B cell (primary cell): ENCODE results near the gene ZBTB24. TPM values are rescaled to one million over a fixed set of nuclear protein-coding genes. Genes with fewer than 3 reads are reported as not detected.

Experiments used
- ATAC-seq: fragments of 200-7000 bp; cut with Tn5 transposase; one replicate; pipeline ENCODE4 v1.10.0; 2021; ENCODE audit warnings: low read depth, mild to moderate bottlenecking, moderate number of reproducible peaks, moderate library complexity
- CTCF ChIA-PET: fragments of 350-600 bp; sonication (Branson Sonifier 250); formaldehyde crosslinking; loops from one replicate; lab custom pipeline; 2021; ENCODE audit warnings: antibody characterized with exemption, inconsistent platforms; lab: Charles Lee
- POLR2A ChIA-PET: fragments of 350-600 bp; sonication (Branson Sonifier 250); formaldehyde crosslinking; loops from one replicate; lab custom pipeline; 2021; ENCODE audit warnings: antibody characterized with exemption; lab: Charles Lee
- DNase-seq: peaks from one replicate; pipeline ENCODE4 v3.0.0; 2013
- H2AFZ ChIP-seq: 2 replicates; pipeline ENCODE4 v1.6.1; 2012; ENCODE audit warnings: mild to moderate bottlenecking, low read depth, low read length; ENCODE audit not compliant: insufficient read depth, poor library complexity, severe bottlenecking
- H3K27ac ChIP-seq, 2 donors: 1 replicate in 1 of 2; 2 replicates in 1 of 2; pipeline ENCODE4 v1.5.1; 2012 to 2013; ENCODE audit warnings: low read length in 2 of 2, mild to moderate bottlenecking in 2 of 2, moderate library complexity in 1 of 2
- H3K27me3 ChIP-seq, 4 experiments: fragments of 200-600 bp in 1 of 4; sonication (generic) in 1 of 4; replicated peaks in 1 of 4; 1 replicate in 2 of 4; 2 replicates in 2 of 4; pipeline versions ENCODE4 v1.6.1 to v1.7.0; 2013 to 2016; ENCODE audit warnings: low read length in 3 of 4, mild to moderate bottlenecking in 2 of 4, mixed read lengths in 1 of 4, moderate library complexity in 1 of 4; ENCODE audit not compliant: insufficient read depth in 4 of 4, control insufficient read depth in 3 of 4; ENCODE audit errors: control extremely low read depth in 1 of 4
- H3K36me3 ChIP-seq, 2 experiments: replicated peaks in 1 of 2; 1 replicate in 1 of 2; 2 replicates in 1 of 2; pipeline versions ENCODE4 v1.6.1 to v1.7.1; 2013; ENCODE audit warnings: low read length in 1 of 2; ENCODE audit not compliant: insufficient read depth in 2 of 2, control insufficient read depth in 1 of 2; ENCODE audit errors: control extremely low read depth in 1 of 2, extremely low read depth in 1 of 2
- H3K4me1 ChIP-seq, 2 donors: fragments of 200-600 bp in 1 of 2; sonication (generic) in 1 of 2; 1 replicate in 1 of 2; 2 replicates in 1 of 2; pipeline versions ENCODE4 v1.5.1 to v1.6.1; 2013 to 2017; ENCODE audit warnings: low read length in 2 of 2; ENCODE audit not compliant: control insufficient read depth in 2 of 2, insufficient read depth in 2 of 2
- H3K4me2 ChIP-seq: replicated peaks from 2 replicates; pipeline ENCODE3; 2012; ENCODE audit warnings: mild to moderate bottlenecking, low read depth, low read length; ENCODE audit not compliant: poor library complexity, severe bottlenecking
- H3K4me3 ChIP-seq, 5 experiments: fragments of 200-600 bp in 1 of 5; sonication (generic) in 1 of 5; 1 replicate in 3 of 5; 2 replicates in 2 of 5; pipeline versions ENCODE4 v1.5.1 to v1.7.0; 2011 to 2016; ENCODE audit warnings: low read length in 4 of 5, mild to moderate bottlenecking in 4 of 5, low read depth in 2 of 5, control low read depth in 1 of 5, moderate library complexity in 1 of 5; ENCODE audit not compliant: insufficient read depth in 1 of 5; ENCODE audit errors: control extremely low read depth in 1 of 5, extremely low read depth in 1 of 5
- H3K79me2 ChIP-seq: fragments of 200-600 bp; sonication (generic); one replicate; pipeline ENCODE4 v1.6.0; 2016; ENCODE audit warnings: low read length; ENCODE audit not compliant: control insufficient read depth, insufficient read depth
- H3K9ac ChIP-seq: fragments of 200-600 bp; sonication (generic); 2 replicates; pipeline ENCODE4 v1.6.1; 2017; ENCODE audit warnings: mild to moderate bottlenecking, low read length, moderate library complexity
- H3K9me3 ChIP-seq, 3 donors: one replicate each; pipeline versions ENCODE4 v1.6.1 to v1.7.1; 2013; ENCODE audit warnings: low read length in 2 of 3; ENCODE audit not compliant: control insufficient read depth in 2 of 3, insufficient read depth in 1 of 3; ENCODE audit errors: control extremely low read depth in 1 of 3
- H4K20me1 ChIP-seq: 2 replicates; pipeline ENCODE4 v1.6.0; 2012; ENCODE audit warnings: mild to moderate bottlenecking, low read length; ENCODE audit not compliant: insufficient read depth, control insufficient read depth, poor library complexity, severe bottlenecking
- H3K27ac Mint-ChIP-seq: one replicate; pipeline ENCODE4 v1.8.0; 2021; ENCODE audit warnings: mixed read lengths
- H3K27me3 Mint-ChIP-seq: one replicate; pipeline ENCODE4 v1.8.0; 2021; ENCODE audit warnings: mixed read lengths
- H3K4me1 Mint-ChIP-seq: one replicate; pipeline ENCODE4 v1.8.0; 2021; ENCODE audit warnings: mixed read lengths
- H3K4me3 Mint-ChIP-seq: one replicate; pipeline ENCODE4 v1.8.0; 2021; ENCODE audit warnings: mixed read lengths
- H3K9me3 Mint-ChIP-seq: one replicate; pipeline ENCODE4 v1.8.0; 2022; ENCODE audit warnings: mixed read lengths; ENCODE audit not compliant: insufficient read depth
- CTCF ChIP-seq: fragments of 200-600 bp; IDR thresholded peaks from one replicate; pipeline ENCODE4 v1.8.0; 2022; ENCODE audit warnings: antibody characterized with exemption, mild to moderate bottlenecking
- EZH2 ChIP-seq: IDR thresholded peaks from 2 replicates; pipeline ENCODE4 v1.6.1; 2012; ENCODE audit warnings: borderline replicate concordance, low read depth, mild to moderate bottlenecking, moderate library complexity, low read length; ENCODE audit not compliant: insufficient read depth, poor library complexity, severe bottlenecking
- WGBS: methylation state at CpG from one replicate; pipeline ENCODE4 v1.1.5; 2013; ENCODE audit warnings: missing lambda C conversion rate; ENCODE audit not compliant: insufficient coverage; 5-methylcytosine and 5-hydroxymethylcytosine counted together
- intact Hi-C: fragments of 100-400 bp; cut with micrococcal nuclease; formaldehyde crosslinking; loops from one replicate; pipeline ENCODE4 v1.10.0; 2022
- polyA plus RNA-seq: library from polyadenylated mRNA; depleted of rRNA; stranded (reverse); fragments of >200 nt; gene quantifications from 2 replicates; pipeline ENCODE4 v1.2.3, GENCODE V29; 2012
- total RNA-seq, 2 donors: library from RNA; stranded (reverse); fragments of 120-200 nt in 1 of 2; gene quantifications; 1 replicate in 1 of 2; 2 replicates in 1 of 2; pipeline versions ENCODE4 v1.2.3 to v1.2.4, GENCODE V29; 2013 to 2022

The ZBTB24 gene
- total and polyA plus RNA-seq, 2 donors (not counting 1 experiment from before 2014, with no cell fraction given), result 10.6 to 31.4 TPM

- no peak overlapping the region for H2AFZ ChIP-seq
- ChIA-PET POLR2A (no interaction called here), CTCF (interaction anchor here (1.2 kb wide), 1 partner anchor 528 kb away, joined by 4 read pairs; no protein-coding TSS in a partner anchor)
- no peak overlapping the region for H3K4me3 ChIP-seq
- H3K4me1 Mint-ChIP-seq, result peaks cover 3% of the 10 kb centered on the region
- no peak overlapping the region for H3K27ac Mint-ChIP-seq
- no peak overlapping the region for H3K27ac ChIP-seq
- no peaks in the 10 kb centered on the region for H3K27me3 Mint-ChIP-seq
- no peak overlapping the region for H3K4me3 Mint-ChIP-seq
- no peaks in the 10 kb centered on the region for H3K27me3 ChIP-seq
- TF ChIP-seq CTCF, result no peak
- no peak for TF ChIP-seq EZH2
- H3K36me3 ChIP-seq, result no peaks in the 10 kb centered on the region
- no peak for ATAC-seq
- peaks cover 2% of the 10 kb centered on the region for H3K9me3 Mint-ChIP-seq
- no peaks in the 10 kb centered on the region for H4K20me1 ChIP-seq
- H3K9ac ChIP-seq, result no peak overlapping the region
- H3K4me1 ChIP-seq, result no peaks in the 10 kb centered on the region
- H3K9me3 ChIP-seq, result peaks cover 0 to 6% (median 0%) of the 10 kb centered on the region in 3 donors
- intact Hi-C loops, result no loop called here
- H3K79me2 ChIP-seq, result no peaks in the 10 kb centered on the region
- WGBS, result 80% methylated on average over 1 of the region's 1 CpG
- H3K4me2 ChIP-seq, result no peak overlapping the region
- no peak for DNase-seq
Measured at GRCh38 chr6:109510358-109510757, 27.3 kb upstream of the ZBTB24 start.

GRCh38 chr6:109508166-109508860 is 25.3 kb upstream of the ZBTB24 start:
- H3K9me3 ChIP-seq, result peaks cover 0 to 6% (median 0%) of the 10 kb centered on the region in 3 donors
- H3K79me2 ChIP-seq, result no peaks in the 10 kb centered on the region
- no peak overlapping the region for H3K9ac ChIP-seq
- H3K4me1 Mint-ChIP-seq, result no peaks in the 10 kb centered on the region
- ChIA-PET POLR2A (no interaction called here), CTCF (interaction anchor here (1.0 kb wide), 1 partner anchor 21 kb away, joined by 3 read pairs; no protein-coding TSS in a partner anchor)
- no peak overlapping the region for H3K27ac Mint-ChIP-seq
- ATAC-seq, result no peak
- TF ChIP-seq CTCF (no peak), EZH2 (no peak)
- DNase-seq, result no peak
- H3K4me1 ChIP-seq, result no peaks in the 10 kb centered on the region
- H3K27me3 Mint-ChIP-seq, result no peaks in the 10 kb centered on the region
- H3K9me3 Mint-ChIP-seq, result peaks cover 2% of the 10 kb centered on the region
- no peaks in the 10 kb centered on the region for H3K27me3 ChIP-seq
- H3K4me3 ChIP-seq, result no peak overlapping the region
- H3K27ac ChIP-seq, result no peak overlapping the region
- WGBS, result 80% methylated on average over 4 of the region's 4 CpGs
- H3K4me3 Mint-ChIP-seq, result no peak overlapping the region
- H3K4me2 ChIP-seq, result no peak overlapping the region
- no peaks in the 10 kb centered on the region for H3K36me3 ChIP-seq
- no peak overlapping the region for H2AFZ ChIP-seq
- intact Hi-C loops, result no loop called here
- no peaks in the 10 kb centered on the region for H4K20me1 ChIP-seq
